NOMO-1 (cell line): ENCODE measurements around the gene REM2.

ENCODE experiments used
- DNase-seq, 2 experiments: peaks; one replicate each; lab custom pipeline; 2025; ENCODE audit not compliant: unreplicated experiment in 2 of 2; lab: John Stamatoyannopoulos, UW

REM2 gene

DNA sequence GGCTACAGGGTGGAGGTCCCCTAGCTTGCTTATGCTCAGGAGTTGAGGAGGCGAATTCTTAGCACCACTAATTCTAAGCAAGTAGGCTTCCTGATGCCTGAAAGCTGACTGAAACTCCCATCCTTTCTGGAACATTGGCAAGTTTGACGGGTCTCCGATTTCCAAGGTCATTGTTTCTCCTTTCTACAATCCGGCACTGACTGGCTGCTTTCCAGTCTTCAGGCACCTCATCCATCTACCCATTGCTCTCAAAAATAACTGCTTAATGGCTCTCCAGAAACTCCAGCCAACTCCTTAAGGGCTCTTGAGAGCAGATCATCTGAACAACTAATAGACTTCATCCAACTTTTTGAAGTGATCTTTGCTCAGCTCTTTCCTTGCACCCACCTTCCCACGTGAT, 13.3 kb downstream of the REM2 start:
- no peak for DNase-seq

DNA sequence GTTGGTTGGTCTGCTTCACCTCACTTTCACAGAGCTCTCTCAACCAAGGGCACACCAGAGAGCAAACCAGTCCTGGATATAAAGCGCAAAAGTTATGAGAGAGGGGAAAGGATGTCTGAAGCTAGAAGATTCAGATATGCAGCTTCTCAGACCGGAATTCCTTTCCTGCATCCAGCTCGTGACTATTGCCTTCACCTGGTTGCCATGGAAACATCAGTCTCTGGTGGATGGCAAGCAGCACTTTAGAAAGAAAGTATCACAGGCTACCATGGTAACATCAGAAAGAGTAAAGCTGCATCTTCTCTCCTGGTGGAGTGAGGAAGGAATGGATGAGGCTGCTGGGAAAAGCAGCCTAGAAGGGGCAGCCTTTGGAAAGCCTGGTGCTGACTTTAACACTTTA, 13.7 kb downstream of the REM2 start:
- DNase-seq = no peak

DNA sequence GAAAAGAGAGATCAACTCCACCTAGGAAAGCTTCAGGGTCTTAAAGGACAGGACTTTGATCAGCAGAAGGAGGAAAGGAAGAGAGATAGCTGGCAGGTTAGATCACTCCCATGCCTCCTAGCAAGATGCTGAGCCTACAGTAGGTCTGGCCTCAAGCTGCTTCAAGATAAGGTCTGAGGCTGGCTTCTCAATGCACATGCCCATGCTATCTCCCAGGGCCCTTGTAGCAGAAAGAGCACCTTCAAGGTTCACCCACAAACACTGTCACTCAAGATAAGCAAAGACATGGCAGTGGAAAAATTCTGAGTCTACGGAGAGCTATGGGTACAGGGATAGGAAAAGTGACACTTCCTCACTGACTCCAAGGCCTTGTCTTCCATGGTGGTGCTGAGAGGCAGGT, 14.3 kb downstream of the REM2 start:
- DNase-seq = no peak

DNA sequence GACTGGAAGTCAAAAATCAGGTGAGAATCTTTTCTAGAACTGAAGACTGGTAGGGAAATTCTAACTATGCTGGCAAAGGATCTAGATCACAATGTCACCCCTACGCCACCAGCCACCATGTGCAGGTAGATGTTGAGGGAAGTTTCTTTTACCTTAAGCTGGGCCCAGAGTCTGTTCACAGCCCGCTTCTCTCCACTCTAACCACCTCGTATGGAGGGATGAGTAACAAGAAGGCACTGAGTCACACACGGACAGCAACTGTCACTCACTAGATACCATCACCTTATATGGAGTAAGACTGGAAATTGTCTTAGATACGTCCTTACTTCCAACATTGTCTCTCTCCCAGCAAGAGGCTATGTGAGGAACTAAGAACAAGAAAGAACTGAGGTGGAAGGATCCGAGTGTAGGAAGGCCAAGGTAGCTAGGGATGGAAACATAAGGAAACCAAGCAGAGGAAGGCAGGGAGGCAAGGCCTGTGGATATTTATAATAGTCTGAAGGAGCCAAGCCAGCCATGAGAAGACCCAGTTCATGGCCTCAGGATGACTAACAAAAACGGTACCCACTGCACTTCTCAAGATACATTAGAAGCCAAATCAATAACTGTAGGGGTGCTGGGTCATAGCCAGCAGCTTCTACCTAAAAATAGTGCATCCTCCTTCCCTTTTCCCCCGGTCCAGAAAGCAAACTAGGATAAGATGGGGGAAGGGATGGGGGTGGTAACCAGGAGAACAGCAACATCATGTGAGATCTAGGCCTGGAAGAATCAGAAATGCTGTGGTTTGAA, 15.5 kb downstream of the REM2 start:
- no peak for DNase-seq

DNA sequence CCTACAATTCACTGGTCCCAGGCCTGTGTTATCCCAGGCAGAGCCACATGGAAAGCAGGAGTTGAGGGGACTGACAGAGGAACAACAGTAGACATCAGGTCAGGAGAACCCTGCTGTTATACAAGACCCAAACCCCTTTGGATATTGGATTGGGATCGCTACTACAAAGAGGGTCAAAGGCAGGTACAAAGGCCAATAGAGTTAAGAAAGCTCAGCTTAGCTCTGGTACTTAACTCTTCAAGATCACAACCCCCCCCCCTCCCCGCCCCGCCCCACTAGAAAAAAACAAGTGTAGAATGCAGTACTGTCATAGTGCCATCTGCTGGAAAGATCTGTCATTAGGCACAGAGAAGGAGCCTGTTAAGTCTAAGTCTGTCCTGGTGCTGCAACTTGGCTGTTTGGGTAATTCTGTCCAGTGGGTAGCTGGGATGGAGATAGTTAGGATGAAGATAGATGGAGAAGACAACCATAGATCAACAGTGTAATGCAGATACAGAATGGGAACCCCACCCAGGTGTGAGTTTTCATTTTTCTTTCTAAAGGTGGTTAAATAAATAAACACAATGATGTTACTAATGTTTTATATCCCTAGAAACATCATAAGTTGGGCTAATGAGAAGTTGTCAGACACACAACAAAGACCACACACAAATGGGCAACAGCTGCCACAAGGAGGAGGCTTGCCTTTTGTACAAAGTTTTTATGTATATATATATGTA, 17.2 kb downstream of the REM2 start:
- DNase-seq = peak in 1 of 2 experiments; percentile 25

DNA sequence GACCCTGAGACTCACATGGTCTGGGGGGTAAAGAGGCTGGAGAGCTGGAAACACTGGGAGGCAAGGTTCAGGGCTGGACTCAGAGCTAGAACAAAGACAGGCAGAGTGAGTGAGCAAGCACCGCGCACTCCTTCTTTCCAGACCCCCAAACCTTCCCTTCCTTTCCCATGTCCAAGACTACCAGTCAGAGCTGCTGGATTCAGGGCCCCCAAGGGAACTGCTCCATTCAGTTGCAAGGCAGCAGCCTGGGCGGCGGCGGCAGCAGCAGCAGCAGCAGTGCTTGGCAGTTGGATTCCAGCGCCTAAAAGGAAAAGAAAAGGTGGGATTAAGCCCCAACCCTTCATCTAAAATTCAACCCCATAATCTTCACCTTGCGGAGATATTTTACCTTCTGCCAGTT, 18.8 kb downstream of the REM2 start:
- DNase-seq = no peak

DNA sequence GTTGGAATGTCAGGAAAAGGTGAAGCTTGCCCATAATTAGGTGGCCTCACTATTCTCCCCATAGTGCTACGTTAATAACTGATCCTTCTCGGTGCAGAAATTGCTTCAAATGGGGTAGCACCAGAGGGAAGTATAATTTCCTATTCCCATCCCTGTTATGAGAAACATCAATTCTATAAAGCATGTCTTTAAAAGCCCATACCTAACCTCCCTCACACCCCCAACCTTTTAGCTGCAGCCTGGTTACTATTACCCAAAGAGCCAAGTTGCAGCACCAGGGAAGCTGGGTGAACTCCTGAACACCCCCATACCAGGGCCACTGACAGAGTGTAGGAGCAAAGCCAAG, 20.7 kb downstream of the REM2 start:
- DNase-seq = no peak

DNA sequence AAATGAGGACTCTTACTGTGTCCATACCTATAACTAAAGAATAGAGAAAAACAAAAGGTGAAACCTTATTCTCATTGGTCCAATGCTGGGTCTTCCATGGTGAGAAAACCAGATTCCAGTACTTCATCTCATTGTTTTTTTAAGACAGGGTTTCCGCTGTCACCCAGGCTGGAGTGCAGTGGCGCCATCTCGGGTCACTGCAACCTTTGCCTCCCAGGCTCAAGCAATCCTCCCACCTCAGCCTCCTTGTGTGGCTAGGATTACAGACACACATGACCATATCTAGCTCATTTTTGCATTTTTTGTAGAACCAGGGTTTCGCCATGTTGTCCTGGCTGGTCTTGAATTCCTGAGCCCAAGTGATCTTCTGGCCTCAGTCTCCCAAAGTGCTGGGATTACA, 22.6 kb downstream of the REM2 start:
- no peak for DNase-seq

DNA sequence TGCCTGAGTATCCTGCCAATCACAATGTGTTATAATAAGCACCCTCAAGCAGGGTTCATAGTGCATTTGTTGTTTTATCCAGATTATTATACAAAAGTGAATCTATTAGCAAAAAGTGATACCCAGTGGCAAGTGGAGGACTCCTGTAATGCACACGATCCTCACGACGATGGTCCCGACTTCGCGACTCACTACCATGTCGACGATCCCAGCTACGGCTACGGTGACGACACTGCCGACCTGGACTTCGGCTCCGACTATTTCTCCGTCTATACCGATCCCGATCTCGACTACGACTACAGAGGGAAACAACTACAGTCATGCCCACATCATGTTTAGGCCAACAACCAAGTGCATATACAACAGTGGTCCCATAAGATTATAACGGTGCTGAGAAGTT, 23.1 kb downstream of the REM2 start:
- no peak for DNase-seq

DNA sequence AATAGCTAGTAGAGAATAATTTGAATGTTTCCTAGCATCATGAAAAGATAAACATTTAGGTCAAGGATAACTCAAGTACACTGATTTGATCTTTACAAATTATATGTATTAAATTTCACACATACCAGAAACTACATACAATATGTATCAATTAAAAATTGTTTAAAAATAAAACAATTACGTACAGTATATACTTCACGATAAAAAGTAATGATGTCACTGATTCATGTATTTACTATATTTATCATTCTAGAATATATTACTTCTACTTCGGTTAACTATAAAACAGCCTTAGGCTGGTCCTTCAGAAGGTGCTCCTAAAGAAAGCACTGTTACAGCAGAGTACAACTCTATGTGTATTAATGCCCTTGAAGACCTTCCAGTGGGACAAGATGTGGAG, 24.4 kb downstream of the REM2 start:
- no peak for DNase-seq

DNA sequence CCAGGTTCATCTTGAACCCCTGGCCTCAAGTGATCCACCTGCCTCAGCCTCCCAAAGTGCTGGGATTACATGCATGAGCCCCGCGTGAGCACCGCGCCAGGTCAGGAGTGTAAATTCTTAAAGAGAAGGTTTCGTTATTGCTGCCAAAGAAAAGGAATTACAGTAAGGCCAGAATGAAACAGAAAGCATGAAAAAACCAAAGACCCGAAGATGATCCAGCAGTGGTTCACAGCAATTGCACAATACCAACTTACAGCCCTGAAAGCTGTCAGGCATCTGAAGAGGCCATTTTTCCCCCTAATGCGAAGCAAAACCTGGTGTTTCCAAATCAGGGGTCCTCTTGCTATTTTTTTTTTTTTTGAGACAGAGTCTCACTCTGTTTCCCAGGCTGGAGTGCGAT, 25.6 kb downstream of the REM2 start:
- DNase-seq = peak; percentile 64 to 87

DNA sequence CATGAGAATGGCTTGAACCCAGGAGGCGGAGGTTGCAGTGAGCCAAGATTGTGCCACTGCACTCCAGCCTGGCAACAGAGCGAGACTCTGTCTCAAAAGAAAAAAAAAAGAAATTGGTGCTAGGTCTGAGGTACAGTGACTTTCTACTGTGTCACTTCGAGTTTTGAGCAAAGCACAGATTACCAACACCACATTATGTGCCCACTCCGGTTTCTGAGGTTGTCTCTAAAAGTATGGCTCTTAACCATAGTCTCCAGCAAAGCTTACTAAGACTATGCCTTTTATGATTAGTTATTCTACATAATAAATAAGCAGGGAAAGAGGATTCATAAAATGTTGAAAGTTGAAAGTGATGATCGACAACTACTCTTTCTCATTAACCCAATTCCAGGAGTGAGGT, 27.9 kb downstream of the REM2 start:
- DNase-seq = no peak

DNA sequence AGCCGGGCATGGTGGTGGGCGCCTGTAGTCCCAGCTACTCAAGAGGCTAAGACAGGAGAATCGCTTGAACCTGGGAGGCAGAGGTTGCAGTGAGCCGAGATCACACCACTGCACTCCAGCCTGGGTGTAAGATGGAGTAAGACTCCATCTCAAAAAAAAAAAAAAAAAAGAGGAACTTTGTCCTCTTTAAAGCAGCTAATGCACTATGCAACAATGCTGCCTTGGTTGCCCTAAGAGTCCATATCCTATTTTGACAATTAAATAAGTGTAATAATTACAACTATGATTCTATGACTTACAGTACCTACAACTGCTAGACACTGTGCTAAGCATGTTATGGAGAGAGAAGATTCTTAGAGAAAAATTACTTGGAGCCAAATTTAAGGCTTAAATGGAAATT, 31.8 kb downstream of the REM2 start:
- DNase-seq = peak in 1 of 2 experiments; percentile 33

DNA sequence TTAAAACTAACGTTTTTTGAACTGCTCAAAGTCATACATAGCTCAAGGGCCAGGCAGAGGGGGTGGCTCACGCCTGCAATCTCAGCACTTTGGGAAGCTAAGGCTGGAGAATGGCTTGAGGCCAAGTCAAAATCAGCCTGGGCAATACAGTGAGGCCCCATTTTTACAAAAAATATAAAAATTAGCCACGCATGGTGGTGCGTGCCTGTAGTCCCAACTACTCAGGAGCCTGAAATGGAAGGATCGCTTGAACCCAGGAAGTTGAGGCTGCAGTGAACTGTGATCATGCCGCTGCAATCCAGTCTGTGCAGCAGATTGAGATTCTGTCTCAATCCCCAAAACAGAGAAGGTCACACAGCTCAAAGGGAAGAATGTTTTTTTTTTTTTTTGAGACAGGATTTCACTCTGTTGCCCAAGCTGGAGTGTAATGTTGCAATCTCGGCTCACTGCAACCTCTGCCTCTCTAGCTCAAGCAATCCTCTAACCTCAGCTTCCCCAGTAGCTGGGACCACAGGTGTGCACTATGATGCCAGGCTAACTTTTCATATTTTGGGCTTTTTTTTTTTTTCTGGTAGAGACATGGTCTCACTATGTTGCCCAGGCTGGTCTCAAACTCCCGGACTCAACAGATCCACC, 33.0 kb downstream of the REM2 start:
- peak; percentile 55 to 85 for DNase-seq

DNA sequence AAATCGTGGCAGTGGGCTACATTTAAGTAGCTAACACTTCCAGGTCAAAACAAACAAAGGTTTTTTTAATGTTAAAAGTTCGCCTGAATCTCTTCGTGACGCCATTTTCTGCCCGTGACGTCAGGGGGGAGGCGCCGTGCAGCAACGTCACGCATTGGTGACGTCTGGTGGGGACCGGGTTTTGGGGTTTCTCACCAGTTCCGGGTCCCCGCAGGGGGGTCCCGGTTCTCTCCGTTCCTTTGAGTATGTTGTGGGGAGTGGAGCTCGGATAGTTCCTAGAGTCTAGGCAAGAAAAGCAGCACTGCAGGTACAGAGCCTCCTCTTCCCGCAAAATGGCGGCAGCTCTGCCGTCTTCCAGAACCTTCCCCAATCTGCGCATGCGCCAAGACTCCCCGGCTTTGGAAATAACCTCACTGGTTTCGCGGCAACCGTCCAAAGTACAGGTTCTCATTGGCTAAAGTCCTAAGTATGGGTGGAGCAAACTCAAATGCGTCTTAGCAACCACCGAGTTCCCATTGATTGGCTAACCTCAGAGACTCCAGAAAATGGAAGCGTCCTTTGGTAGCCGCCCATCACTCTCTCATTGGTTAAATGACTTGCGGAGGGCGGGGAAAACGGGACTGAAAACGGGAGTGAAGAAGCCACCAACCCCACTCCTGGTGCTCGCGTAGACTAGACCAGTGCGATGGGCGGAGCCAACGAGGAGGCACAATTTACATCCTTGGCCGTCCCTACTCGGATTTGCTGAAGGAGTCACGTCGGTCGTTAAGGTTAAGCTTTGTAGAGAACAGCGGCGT, 36.0 kb downstream of the REM2 start, which contains the start of gene RBM23:
Gene RBM23, minus strand, starts transcription at position 346 of the 797 bp plus-strand sequence.
- DNase-seq = peak; percentile 99 to 100

DNA sequence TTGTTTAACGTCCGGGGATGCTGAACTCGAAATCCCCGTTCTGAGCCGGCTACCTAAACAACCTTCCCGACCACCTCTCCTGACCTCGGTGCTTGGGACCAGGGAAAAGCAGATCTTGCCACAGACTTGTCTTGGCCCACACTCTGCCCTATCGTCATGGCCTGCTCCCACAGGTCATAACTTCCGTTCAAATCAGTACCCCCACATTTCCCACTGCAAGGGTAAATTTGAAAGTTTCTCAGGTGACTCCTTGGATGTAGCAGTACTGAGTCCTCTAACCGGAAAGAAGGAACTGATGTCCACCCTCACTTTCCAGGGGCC, 36.5 kb downstream of the REM2 start:
- no peak for DNase-seq

DNA sequence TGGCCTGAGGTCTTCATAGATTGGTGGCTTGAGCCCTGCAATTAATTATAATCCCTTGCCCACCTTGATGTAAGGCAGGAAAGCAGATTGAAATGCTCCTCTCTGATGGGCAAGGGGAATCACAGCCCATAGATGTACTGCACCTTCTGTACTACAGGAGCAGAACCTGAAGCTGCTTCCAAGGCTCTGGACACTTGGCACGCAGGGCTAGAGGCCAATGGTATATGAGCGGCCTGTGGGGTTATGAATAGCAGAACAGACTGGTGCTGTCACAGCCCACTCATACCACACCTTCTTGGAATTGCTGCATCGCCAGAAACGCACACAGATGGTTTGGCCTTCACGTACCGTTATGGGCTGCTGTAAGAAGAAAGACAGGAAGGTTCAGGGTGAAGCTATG, 37.7 kb downstream of the REM2 start:
- no peak for DNase-seq

DNA sequence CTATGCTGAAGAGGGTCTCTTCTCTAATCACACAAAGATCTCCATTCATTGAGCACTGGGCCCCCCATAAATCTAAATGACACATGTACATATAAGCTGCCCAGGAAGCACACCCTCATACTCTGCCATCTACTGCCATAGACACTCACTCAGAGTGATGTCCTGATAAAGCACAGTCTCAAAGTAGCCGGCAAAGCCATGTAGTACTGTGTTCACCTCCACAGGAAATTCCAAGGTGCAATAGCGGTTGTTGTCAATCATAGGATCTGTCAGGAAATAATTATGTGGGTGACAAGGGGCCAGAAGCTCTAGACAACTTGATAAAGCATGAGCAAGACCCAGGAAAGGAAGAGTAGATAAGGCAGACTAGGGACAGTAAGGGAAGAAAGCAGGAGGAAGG, 39.3 kb downstream of the REM2 start:
- no peak for DNase-seq

DNA sequence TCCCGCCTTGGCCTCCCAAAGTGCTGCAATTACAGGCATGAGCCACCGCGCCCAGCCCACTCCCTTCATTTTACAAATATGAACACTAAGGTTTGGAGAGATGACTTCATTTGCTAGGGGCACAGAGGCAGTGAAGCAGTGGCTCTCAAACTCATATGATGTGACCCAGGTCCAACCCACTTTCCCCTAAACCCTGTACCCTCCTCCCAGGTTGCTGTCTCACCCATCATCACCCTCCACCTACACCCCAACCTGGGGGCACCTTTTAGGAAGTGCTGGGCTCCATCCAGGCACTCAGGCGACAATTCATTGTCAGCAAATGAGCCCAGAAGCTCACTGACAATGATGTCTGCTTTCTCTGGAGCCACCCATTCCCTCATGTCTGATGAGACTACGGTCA, 40.7 kb downstream of the REM2 start:
- DNase-seq = no peak

DNA sequence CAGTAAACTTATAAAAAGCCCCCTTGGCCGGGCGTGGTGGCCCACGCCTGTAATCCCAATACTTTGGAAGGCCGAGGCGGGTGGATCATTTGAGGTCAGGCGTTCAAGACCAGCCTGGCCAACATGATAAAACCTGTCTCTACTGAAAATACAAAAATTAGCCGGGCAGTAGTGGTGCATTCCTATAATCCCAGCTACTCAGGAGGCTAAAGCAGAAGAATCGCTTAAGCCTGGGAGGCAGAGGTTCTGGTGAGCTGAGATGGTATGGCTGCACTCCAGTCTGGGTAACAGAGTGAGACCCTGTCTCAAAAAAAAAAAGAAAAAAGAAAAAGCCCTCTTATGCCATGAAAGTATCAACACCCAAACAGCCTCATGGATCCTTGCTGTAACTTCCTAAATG, 42.5 kb downstream of the REM2 start:
- no peak for DNase-seq

DNA sequence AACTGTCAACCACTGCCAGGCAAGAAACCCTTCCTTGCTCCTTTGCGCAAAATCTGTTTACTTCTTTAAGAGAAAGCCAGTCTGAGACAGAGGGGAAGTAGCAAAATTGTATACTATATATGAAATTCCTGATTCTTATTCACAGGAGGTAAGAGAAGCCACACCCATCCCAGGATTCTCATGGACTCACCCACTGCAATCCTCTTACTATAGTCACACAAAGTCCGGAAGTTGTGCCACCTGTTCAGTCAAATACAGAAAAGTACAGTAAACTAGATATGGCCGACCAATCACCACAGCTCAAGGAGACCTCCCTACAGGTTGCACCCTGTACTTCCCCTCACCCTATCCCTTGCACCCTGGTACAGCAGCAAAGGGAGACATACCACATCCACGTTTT, 43.3 kb downstream of the REM2 start:
- no peak for DNase-seq
